GM12801 (cell line): ENCODE data around the gene RGS9BP.

Experiments
- CTCF ChIP-seq: IDR thresholded peaks from one replicate; pipeline ENCODE4 v1.5.1; 2011; ENCODE audit warnings: control low read depth; ENCODE audit not compliant: insufficient read length; ENCODE audit errors: extremely low read depth

Gene RGS9BP

GRCh38 chr19:32642771-32643170 lies 32.9 kb upstream of the RGS9BP start:
- no peak for TF ChIP-seq CTCF

- TF ChIP-seq CTCF: no peak
Measured at GRCh38 chr19:32646556-32646955, 29.1 kb upstream of the RGS9BP start.

GRCh38 chr19:32647361-32647760 lies 28.3 kb upstream of the RGS9BP start:
- no peak for TF ChIP-seq CTCF

- TF ChIP-seq CTCF: no peak
Measured at GRCh38 chr19:32649751-32650150, 25.9 kb upstream of the RGS9BP start.

- no peak for TF ChIP-seq CTCF
Measured at GRCh38 chr19:32650671-32651070, 25.0 kb upstream of the RGS9BP start.

GRCh38 chr19:32651729-32652140 lies 23.9 kb upstream of the RGS9BP start:
- no peak for TF ChIP-seq CTCF

GRCh38 chr19:32652894-32653598 lies 22.6 kb upstream of the RGS9BP start:
- TF ChIP-seq CTCF: no peak
